Femur (tissue), 1 donor: ENCODE results near the gene C1QL1.

Experiments
- DNase-seq: peaks from one replicate; pipeline ENCODE4 v3.0.0-alpha.2; 2017

Gene C1QL1

GRCh38 chr17:44928136-44928535 is 40.0 kb downstream of the C1QL1 start:
- DNase-seq = no peak

- no peak for DNase-seq
Measured at GRCh38 chr17:44927696-44928095, 40.4 kb downstream of the C1QL1 start.

- DNase-seq = no peak
Measured at GRCh38 chr17:44926821-44927525, 41.1 kb downstream of the C1QL1 start.

- no peak for DNase-seq
Measured at GRCh38 chr17:44925731-44926697, 42.1 kb downstream of the C1QL1 start.

GRCh38 chr17:44924107-44924544 is 44.0 kb downstream of the C1QL1 start:
- DNase-seq = peak; percentile 14

- DNase-seq = peak; percentile 11
Measured at GRCh38 chr17:44922746-44923470, 45.2 kb downstream of the C1QL1 start.

- DNase-seq = no peak
Measured at GRCh38 chr17:44922136-44922535, 46.0 kb downstream of the C1QL1 start.

GRCh38 chr17:44921122-44921882 is 46.8 kb downstream of the C1QL1 start:
- DNase-seq = no peak

GRCh38 chr17:44920565-44920940 is 47.5 kb downstream of the C1QL1 start:
- DNase-seq = no peak

GRCh38 chr17:44919885-44920564 is 48.1 kb downstream of the C1QL1 start:
- peak; percentile 88 for DNase-seq

- no peak for DNase-seq
Measured at GRCh38 chr17:44919411-44919810, 48.7 kb downstream of the C1QL1 start.

GRCh38 chr17:44918006-44918405 is 50.1 kb downstream of the C1QL1 start:
- DNase-seq = no peak

GRCh38 chr17:44917456-44917855 is 50.6 kb downstream of the C1QL1 start:
- DNase-seq = no peak

GRCh38 chr17:44916781-44917241 is 51.3 kb downstream of the C1QL1 start:
- DNase-seq = peak; percentile 72

GRCh38 chr17:44915862-44916780 is 52.0 kb downstream of the C1QL1 start:
- DNase-seq = no peak

GRCh38 chr17:44915321-44915726 is 52.8 kb downstream of the C1QL1 start, which contains the start of gene GFAP:
GFAP (minus strand) TSS chr17:44915500; CDS start chr17:44915486, 14 bp downstream.
- no peak for DNase-seq

GRCh38 chr17:44914698-44915271 is 53.3 kb downstream of the C1QL1 start:
- no peak for DNase-seq

- no peak for DNase-seq
Measured at GRCh38 chr17:44914148-44914547, 54.0 kb downstream of the C1QL1 start.

- DNase-seq = no peak
Measured at GRCh38 chr17:44913676-44914075, 54.4 kb downstream of the C1QL1 start.
